T-helper 2 cell treated with Interferon-gamma antibody and Interleukin-4, amounts not matched to agents 100 ng/mL and 5 ng/mL, for 36 hours (primary cell): ENCODE results near the gene LACC1. TPM values are rescaled to one million over a fixed set of nuclear protein-coding genes. Genes with fewer than 3 reads are reported as not detected.

ENCODE experiments used
- intact Hi-C: fragments of 100-400 bp; cut with micrococcal nuclease; formaldehyde crosslinking; loops from one replicate; pipeline ENCODE4 v1.15.1; 2023
- total RNA-seq: library from RNA; stranded (reverse); gene quantifications from 2 replicates; pipeline ENCODE4 v1.2.3, GENCODE V29; 2022

The LACC1 gene
- total RNA-seq, 1 donor from 2014 or later = 0.45 TPM

- intact Hi-C loops = no loop called here
These were observed 3.9 kb downstream of the LACC1 start for GRCh38 chr13:43883631-43884030.

- intact Hi-C loops = no loop called here
These were observed 4.5 kb downstream of the LACC1 start for GRCh38 chr13:43884222-43884621.

- intact Hi-C loops = no loop called here
These were observed 14.7 kb downstream of the LACC1 start for GRCh38 chr13:43894438-43894837.

GRCh38 chr13:43895940-43896339, 16.2 kb downstream of the LACC1 start:
- intact Hi-C loops = no loop called here

- intact Hi-C loops = loop anchor here (1.0 to 10.0 kb wide), 3 partner anchors 533 to 1399 kb away; no protein-coding TSS in a partner anchor
These were observed 25.8 kb downstream of the LACC1 start for GRCh38 chr13:43905435-43906031.

- intact Hi-C loops = loop anchor here (10.0 kb wide), 1 partner anchor 1396 kb away; no protein-coding TSS in a partner anchor
These were observed 28.7 kb downstream of the LACC1 start for GRCh38 chr13:43908156-43909126.

- intact Hi-C loops = no loop called here
These were observed 31.2 kb downstream of the LACC1 start for GRCh38 chr13:43910856-43911255.

GRCh38 chr13:43911278-43911677, 31.6 kb downstream of the LACC1 start:
- intact Hi-C loops = no loop called here

- intact Hi-C loops = no loop called here
These were observed 32.2 kb downstream of the LACC1 start for GRCh38 chr13:43911871-43912270.

GRCh38 chr13:43915451-43915850, 35.7 kb downstream of the LACC1 start:
- intact Hi-C loops = no loop called here

- intact Hi-C loops = no loop called here
These were observed 37.1 kb downstream of the LACC1 start for GRCh38 chr13:43916828-43917227.

GRCh38 chr13:43918636-43919035, 38.9 kb downstream of the LACC1 start:
- intact Hi-C loops = no loop called here

- intact Hi-C loops = no loop called here
These were observed 41.4 kb downstream of the LACC1 start for GRCh38 chr13:43920965-43921674.

GRCh38 chr13:43924549-43925245, 45.0 kb downstream of the LACC1 start:
- intact Hi-C loops = no loop called here

GRCh38 chr13:43929947-43930346, 50.2 kb downstream of the LACC1 start:
- intact Hi-C loops = no loop called here

- intact Hi-C loops = no loop called here
These were observed 53.7 kb downstream of the LACC1 start for GRCh38 chr13:43933378-43933777.

GRCh38 chr13:43934273-43934672, 54.6 kb downstream of the LACC1 start:
- intact Hi-C loops = no loop called here

GRCh38 chr13:43935878-43936277, 56.2 kb downstream of the LACC1 start:
- intact Hi-C loops = no loop called here

- intact Hi-C loops = no loop called here
These were observed 56.9 kb downstream of the LACC1 start for GRCh38 chr13:43936647-43937046.

- intact Hi-C loops = no loop called here
These were observed 58.1 kb downstream of the LACC1 start for GRCh38 chr13:43937839-43938238.

- intact Hi-C loops = no loop called here
These were observed 58.7 kb downstream of the LACC1 start for GRCh38 chr13:43938449-43938848.
